ENCODE results near the gene HABP4.

GRCh38 chr9:96499257-96499656, 49.3 kb downstream of the HABP4 start:
- TF ChIP-seq CTCF (IDR thresholded peaks at IDR 0.05) (no peak), POLR2A (IDR thresholded peaks at IDR 0.05; ENCODE audit: low read length) (no peak), REST (IDR thresholded peaks at IDR 0.05) (no peak), CHD2 (IDR thresholded peaks at IDR 0.05; ENCODE audit: low read length, partially characterized antibody) (no peak), HOXA7 (CRISPR knock-in tag; IDR thresholded peaks at IDR 0.05) (no peak), ZC3H11A (IDR thresholded peaks at IDR 0.05) (no peak), MAX (IDR thresholded peaks at IDR 0.05) (no peak), JUN (IDR thresholded peaks at IDR 0.05) (no peak)

Measured in A549 (cell line).